IgD-negative memory B cell (primary cell): Measurements from ENCODE around the gene SRSF1. TPM values are rescaled to one million over a fixed set of nuclear protein-coding genes. Genes with fewer than 3 reads are reported as not detected.
"Not testable (repeated sequence)": the region's sequence is repeated elsewhere in the genome, so short reads cannot be mapped to it uniquely, and the experiment has no call there.

Source experiments
- H3K27ac Mint-ChIP-seq, 3 donors: one replicate each; pipeline ENCODE4 v1.8.0; 2020 to 2022; ENCODE audit warnings: mild to moderate bottlenecking in 3 of 3, mixed read lengths in 3 of 3, moderate library complexity in 1 of 3
- H3K27me3 Mint-ChIP-seq: one replicate; pipeline ENCODE4 v1.8.0; 2021; ENCODE audit warnings: mixed read lengths
- H3K36me3 Mint-ChIP-seq: one replicate; pipeline ENCODE4 v1.8.0; 2020; ENCODE audit warnings: mild to moderate bottlenecking, mixed read lengths
- H3K4me1 Mint-ChIP-seq, 3 donors: one replicate each; pipeline ENCODE4 v1.8.0; 2020 to 2022; ENCODE audit warnings: mixed read lengths in 3 of 3, mild to moderate bottlenecking in 1 of 3
- H3K4me3 Mint-ChIP-seq, 4 donors: one replicate each; pipeline ENCODE4 v1.8.0; 2020 to 2022; ENCODE audit warnings: mild to moderate bottlenecking in 4 of 4, mixed read lengths in 4 of 4, moderate library complexity in 3 of 4
- H3K9me3 Mint-ChIP-seq, 3 donors: one replicate each; pipeline ENCODE4 v1.8.0; 2020 to 2021; ENCODE audit warnings: mixed read lengths in 3 of 3, mild to moderate bottlenecking in 1 of 3
- polyA plus RNA-seq: library from polyadenylated mRNA; unstranded; fragments of 300-500 nt; fragmentation: Illumina TruSeq; gene quantifications from one replicate; pipeline ENCODE4 v1.2.3, GENCODE V29; 2021

The SRSF1 gene
- polyA plus RNA-seq, 1 donor from 2014 or later: 57.3 TPM

DNA sequence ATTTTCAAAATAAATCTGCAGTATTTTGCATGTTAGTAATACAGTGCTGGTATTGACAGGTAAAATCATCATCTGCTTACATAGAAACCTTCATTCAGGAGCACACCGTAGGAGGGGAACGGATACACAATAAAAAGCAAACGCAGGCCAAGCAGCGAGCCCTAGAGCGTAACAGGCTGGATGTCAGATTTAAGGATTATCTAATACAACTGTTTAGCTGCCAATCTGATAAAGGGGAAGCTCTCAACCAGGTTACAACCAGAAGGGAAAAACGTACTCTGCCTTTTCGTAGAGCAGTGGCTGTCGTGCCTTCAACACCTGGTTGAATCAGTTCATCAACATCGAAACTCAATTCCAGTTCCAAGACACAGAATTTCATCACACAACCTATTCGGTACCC is 35.5 kb downstream of the SRSF1 start:
- peaks cover 0 to 2% (median 0%) of the 10 kb centered on the region in 3 donors for H3K4me1 Mint-ChIP-seq
- H3K9me3 Mint-ChIP-seq: no peaks in the 10 kb centered on the region
- no peak overlapping the region for H3K4me3 Mint-ChIP-seq
- H3K27me3 Mint-ChIP-seq: peaks cover 5% of the 10 kb centered on the region
- H3K27ac Mint-ChIP-seq: no peak overlapping the region
- H3K36me3 Mint-ChIP-seq: peaks cover 2% of the 10 kb centered on the region

DNA sequence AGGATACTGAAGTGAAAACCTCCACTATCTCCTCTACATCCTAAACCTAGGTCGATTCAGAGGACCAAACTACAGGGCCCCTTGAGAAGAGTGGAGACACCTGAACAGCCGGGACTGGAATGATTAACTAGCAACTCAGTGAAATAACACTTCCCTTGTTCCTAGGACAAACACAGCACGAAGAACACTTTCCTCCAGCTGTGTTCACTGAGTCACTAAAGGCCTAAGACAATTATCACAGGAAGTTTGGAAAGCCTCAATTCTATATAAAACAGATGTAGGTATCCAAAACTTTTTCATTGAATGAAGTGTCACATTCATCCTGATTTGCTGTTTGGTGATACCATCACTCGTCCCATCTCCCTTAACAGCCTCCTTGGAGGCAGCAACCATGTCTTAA is 36.3 kb downstream of the SRSF1 start:
- Mint-ChIP-seq H3K27ac (no peak overlapping the region), H3K4me1 (peaks cover 0 to 2% (median 0%) of the 10 kb centered on the region in 3 donors), H3K27me3 (peaks cover 7% of the 10 kb centered on the region), H3K9me3 (no peaks in the 10 kb centered on the region), H3K4me3 (no peak overlapping the region), H3K36me3 (peaks cover 2% of the 10 kb centered on the region)

- peaks cover 0 to 2% (median 0%) of the 10 kb centered on the region in 3 donors for H3K4me1 Mint-ChIP-seq
- peaks cover 2% of the 10 kb centered on the region for H3K36me3 Mint-ChIP-seq
- no peak overlapping the region for H3K4me3 Mint-ChIP-seq
- H3K27ac Mint-ChIP-seq: no peak overlapping the region
- peaks cover 15% of the 10 kb centered on the region for H3K27me3 Mint-ChIP-seq
- no peaks in the 10 kb centered on the region for H3K9me3 Mint-ChIP-seq
Measured at GRCh38 chr17:57968456-57968855, 38.6 kb downstream of the SRSF1 start.

GRCh38 chr17:57966875-57967274 is 40.2 kb downstream of the SRSF1 start:
- Mint-ChIP-seq H3K4me1 (peaks cover 0 to 2% (median 0%) of the 10 kb centered on the region in 3 donors), H3K27ac (no peak overlapping the region), H3K27me3 (peaks cover 23% of the 10 kb centered on the region), H3K4me3 (no peak overlapping the region), H3K9me3 (no peaks in the 10 kb centered on the region), H3K36me3 (peaks cover 2% of the 10 kb centered on the region)

GRCh38 chr17:57966246-57966645 is 40.8 kb downstream of the SRSF1 start:
- Mint-ChIP-seq H3K36me3 (peaks cover 2% of the 10 kb centered on the region), H3K9me3 (no peaks in the 10 kb centered on the region), H3K27me3 (peaks cover 23% of the 10 kb centered on the region), H3K27ac (no peak overlapping the region), H3K4me3 (no peak overlapping the region), H3K4me1 (peaks cover 0 to 2% (median 0%) of the 10 kb centered on the region in 3 donors)

DNA sequence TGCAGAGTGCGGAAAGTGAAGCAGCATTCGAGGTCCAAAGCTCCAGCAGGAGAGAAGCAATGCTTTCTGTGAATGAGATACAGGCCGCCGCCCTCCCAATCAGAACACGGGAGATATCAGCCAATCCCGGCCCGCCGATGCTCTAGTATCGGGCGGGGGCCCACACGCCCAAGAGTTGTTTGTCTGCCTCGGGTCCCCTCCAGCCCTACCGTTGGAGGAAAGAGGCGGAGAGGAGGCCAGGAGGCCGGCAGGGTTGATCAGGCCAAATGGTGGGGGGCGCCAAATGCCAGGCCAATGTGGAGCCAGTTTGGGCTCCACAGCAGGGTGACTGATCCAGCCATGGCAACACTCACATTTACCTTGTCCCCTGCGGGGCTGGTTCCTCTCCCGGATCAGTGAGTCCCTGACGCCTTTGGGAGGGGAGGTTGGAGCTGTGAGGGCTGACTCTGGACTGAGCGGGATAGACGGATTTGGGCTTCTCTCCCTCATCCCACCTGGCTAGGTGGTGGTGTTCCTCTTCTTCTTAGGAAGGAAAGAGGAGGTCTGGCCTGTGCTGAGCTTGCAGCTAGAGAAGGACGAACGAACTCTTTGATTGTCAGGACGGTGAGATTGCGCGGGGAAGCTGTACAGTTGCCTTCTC is 41.4 kb downstream of the SRSF1 start:
- Mint-ChIP-seq H3K36me3 (peaks cover 2% of the 10 kb centered on the region), H3K27ac (no peak overlapping the region), H3K4me1 (peaks cover 0 to 2% (median 0%) of the 10 kb centered on the region in 3 donors), H3K9me3 (no peaks in the 10 kb centered on the region), H3K4me3 (no peak overlapping the region), H3K27me3 (peaks cover 26% of the 10 kb centered on the region)

- no peak overlapping the region for H3K4me3 Mint-ChIP-seq
- H3K36me3 Mint-ChIP-seq: no peaks in the 10 kb centered on the region
- H3K27ac Mint-ChIP-seq: no peak overlapping the region
- H3K4me1 Mint-ChIP-seq: no peaks in the 10 kb centered on the region
- no peaks in the 10 kb centered on the region for H3K9me3 Mint-ChIP-seq
- peaks cover 39% of the 10 kb centered on the region for H3K27me3 Mint-ChIP-seq
Measured at GRCh38 chr17:57963149-57963511, 43.9 kb downstream of the SRSF1 start.

- Mint-ChIP-seq H3K36me3 (no peaks in the 10 kb centered on the region), H3K27ac (no peak overlapping the region), H3K9me3 (no peaks in the 10 kb centered on the region), H3K27me3 (peaks cover 45% of the 10 kb centered on the region), H3K4me3 (no peak overlapping the region), H3K4me1 (peaks cover 0 to 1% (median 1%) of the 10 kb centered on the region in 3 donors)
Measured at GRCh38 chr17:57962279-57963148, 44.5 kb downstream of the SRSF1 start.

- no peaks in the 10 kb centered on the region for H3K36me3 Mint-ChIP-seq
- peaks cover 10 to 15% (median 14%) of the 10 kb centered on the region in 3 donors for H3K4me1 Mint-ChIP-seq
- no peaks in the 10 kb centered on the region for H3K9me3 Mint-ChIP-seq
- H3K4me3 Mint-ChIP-seq: no peak overlapping the region
- no peak overlapping the region for H3K27ac Mint-ChIP-seq
- peaks cover 56% of the 10 kb centered on the region for H3K27me3 Mint-ChIP-seq
Measured at GRCh38 chr17:57959929-57960328, 47.1 kb downstream of the SRSF1 start.

- not testable (repeated sequence) for H3K27ac Mint-ChIP-seq, H3K36me3 Mint-ChIP-seq, H3K4me3 Mint-ChIP-seq, H3K9me3 Mint-ChIP-seq
- peaks cover 10 to 18% (median 14%) of the 10 kb centered on the region in 3 donors for H3K4me1 Mint-ChIP-seq
- H3K27me3 Mint-ChIP-seq: peaks cover 60% of the 10 kb centered on the region
Measured at GRCh38 chr17:57958391-57958790, 48.7 kb downstream of the SRSF1 start.

DNA sequence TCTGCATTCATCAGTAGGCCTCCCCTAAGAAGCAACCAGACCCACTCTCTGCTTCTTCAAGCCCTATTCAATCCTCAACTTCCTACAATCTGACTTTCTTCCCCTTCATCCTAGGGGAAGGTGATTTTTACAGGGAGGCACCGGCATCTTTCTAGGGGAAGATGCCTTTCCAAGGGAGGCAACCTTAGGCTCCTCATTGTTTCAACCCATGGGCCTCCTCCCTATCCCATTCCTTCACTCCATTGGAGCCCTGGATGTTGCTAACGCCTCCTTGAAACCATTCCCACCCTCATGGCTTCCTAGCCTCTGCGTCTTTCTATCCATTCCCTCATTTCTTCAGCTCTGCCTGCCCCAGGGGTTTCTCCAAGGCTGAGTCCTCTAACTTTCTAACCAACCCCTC is 49.2 kb downstream of the SRSF1 start:
- Mint-ChIP-seq H3K27ac (no peak overlapping the region), H3K36me3 (no peaks in the 10 kb centered on the region), H3K4me1 (peaks cover 15 to 18% (median 16%) of the 10 kb centered on the region in 3 donors), H3K4me3 (peak overlapping the region in 3 of 4 donors; percentile 1 to 55 (median 16)), H3K27me3 (peaks cover 63% of the 10 kb centered on the region), H3K9me3 (no peaks in the 10 kb centered on the region)

DNA sequence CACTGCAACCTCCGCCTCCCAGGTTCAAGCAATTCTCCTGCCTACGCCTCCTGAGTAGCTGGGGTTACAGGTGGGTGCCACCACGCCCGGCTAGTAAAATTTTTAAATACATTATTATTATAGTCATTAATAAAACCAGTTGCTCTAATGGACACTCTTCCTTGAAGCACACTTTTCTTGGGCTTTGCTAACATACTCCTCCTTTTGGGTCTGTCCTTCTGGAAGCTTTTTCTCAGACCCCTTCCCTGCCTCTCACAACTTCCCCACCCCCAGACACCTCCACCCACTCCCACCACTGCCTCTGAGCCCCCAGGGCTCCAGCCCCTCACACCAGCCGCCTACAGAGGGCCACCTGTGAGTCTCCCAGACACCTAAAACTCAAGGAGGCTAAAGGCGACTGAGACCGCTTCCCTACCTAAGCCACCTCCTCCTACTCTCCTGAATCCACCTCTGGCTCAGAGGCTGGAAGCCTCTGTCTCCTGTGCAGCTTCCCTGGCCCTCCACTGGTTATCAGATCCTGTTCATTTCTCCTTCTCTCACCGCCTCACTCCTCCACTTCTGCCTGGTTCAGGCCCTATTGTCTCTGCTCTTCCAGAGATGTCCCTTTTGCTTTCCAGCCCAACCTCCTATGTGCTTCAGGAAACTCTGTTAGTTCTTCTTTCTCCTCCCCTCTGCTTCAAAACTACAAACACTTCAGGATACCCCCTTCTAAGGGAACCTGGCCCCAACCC is 49.8 kb downstream of the SRSF1 start:
- Mint-ChIP-seq H3K4me3 (peak overlapping the region in 3 of 4 donors; percentile 1 to 55 (median 16)), H3K9me3 (no peaks in the 10 kb centered on the region), H3K27ac (no peak overlapping the region), H3K4me1 (peaks cover 16 to 21% (median 18%) of the 10 kb centered on the region in 3 donors), H3K27me3 (peaks cover 66% of the 10 kb centered on the region), H3K36me3 (no peaks in the 10 kb centered on the region)

- Mint-ChIP-seq H3K9me3 (no peaks in the 10 kb centered on the region), H3K36me3 (no peaks in the 10 kb centered on the region), H3K27me3 (peaks cover 69% of the 10 kb centered on the region), H3K4me3 (peak overlapping the region; percentile 71 to 86 (median 84)), H3K27ac (peak overlapping the region; percentile 11 to 57 (median 13)), H3K4me1 (peaks cover 16 to 21% (median 18%) of the 10 kb centered on the region in 3 donors)
Measured at GRCh38 chr17:57956291-57957119, 50.5 kb downstream of the SRSF1 start.

- Mint-ChIP-seq H3K36me3 (no peaks in the 10 kb centered on the region), H3K9me3 (no peaks in the 10 kb centered on the region), H3K4me1 (peaks cover 22 to 27% (median 24%) of the 10 kb centered on the region in 3 donors), H3K27me3 (peaks cover 70% of the 10 kb centered on the region), H3K27ac (peak within 1 kb of the TSS; percentile 11 to 57 (median 13)), H3K4me3 (peak within 1 kb of the TSS; percentile 71 to 86 (median 84))
Measured at GRCh38 chr17:57955183-57955931, 51.7 kb downstream of the SRSF1 start, which contains the start of gene CUEDC1. TSS of gene CUEDC1 (minus strand) at chr17:57955412. CDS start at chr17:57885564, 69,848 bp downstream.
